Stimulated activated CD4-positive, alpha-beta T cell treated with anti-CD3 and anti-CD28 coated beads, Interleukin-12 subunit alpha, Interleukin-12 subunit beta, amount 100 ng/mL, for 4 hours (primary cell): ENCODE measurements around the gene ANXA4.

Experiments
- DNase-seq: peaks from one replicate; pipeline ENCODE4 v3.0.0-alpha.2; 2020

ANXA4 gene

DNA sequence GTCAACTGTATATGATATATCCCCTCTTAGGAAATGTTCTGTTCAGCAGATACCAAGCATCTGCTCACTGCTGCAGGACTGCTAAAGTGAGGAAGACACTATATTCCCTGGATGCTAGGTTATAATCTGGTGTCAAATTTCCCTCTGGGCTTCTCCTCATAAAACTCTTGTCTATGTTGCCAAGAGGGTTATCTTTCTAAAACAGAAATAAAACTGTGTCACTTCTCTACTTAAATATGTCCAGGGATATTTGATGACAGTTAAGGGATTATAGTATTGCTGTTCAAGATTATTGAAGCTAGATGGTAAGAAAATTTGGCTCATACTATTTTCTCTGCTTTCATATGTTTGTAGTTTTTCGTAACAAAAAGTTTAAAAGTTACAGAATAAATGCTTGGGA lies 121.4 kb downstream of the ANXA4 start:
- no peak for DNase-seq
